WTC11 (cell line): ENCODE measurements around the gene MEGF11.

Experiments used
- ESRRA ChIP-seq: sonication (generic); formaldehyde crosslinking; IDR thresholded peaks from 2 replicates; pipeline ENCODE4 v1.8.1; 2022; ENCODE audit warnings: mild to moderate bottlenecking, missing genetic modification reagents, borderline replicate concordance
- HMGA2 ChIP-seq: fragments of 250-450 bp; sonication (Bioruptor Pico); IDR thresholded peaks from 2 replicates; pipeline ENCODE4 v1.4.0; 2021; ENCODE audit warnings: mild to moderate bottlenecking, moderate library complexity
- JAZF1 ChIP-seq: fragments of 250-450 bp; sonication (Bioruptor Pico); IDR thresholded peaks from 2 replicates; pipeline ENCODE4 v1.9.0; 2021; ENCODE audit warnings: moderate library complexity, mild to moderate bottlenecking, inconsistent platforms
- MYBL2 ChIP-seq: sonication (generic); formaldehyde crosslinking; IDR thresholded peaks from 2 replicates; pipeline ENCODE4 v1.8.1; 2023; ENCODE audit warnings: mild to moderate bottlenecking, moderate library complexity, missing genetic modification reagents
- TCF7 ChIP-seq: sonication (generic); formaldehyde crosslinking; IDR thresholded peaks from 2 replicates; pipeline ENCODE4 v1.8.0; 2022; ENCODE audit warnings: mild to moderate bottlenecking, low read depth, missing genetic modification reagents, moderate library complexity
- TF ChIP-seq, protein P1 (sequence below): sonication (generic); formaldehyde crosslinking; conservative IDR thresholded peaks from 2 replicates; pipeline ENCODE4 v1.8.1; 2023; ENCODE audit warnings: mild to moderate bottlenecking, low read depth, missing genetic modification reagents, moderate library complexity
- TF ChIP-seq, protein P2 (sequence below): sonication (generic); formaldehyde crosslinking; IDR thresholded peaks from 2 replicates; pipeline ENCODE4 v1.8.0; 2022; ENCODE audit warnings: mild to moderate bottlenecking, missing genetic modification reagents
- TF ChIP-seq, protein P3 (sequence below): fragments of 200-600 bp; IDR thresholded peaks from 2 replicates; pipeline ENCODE4 v1.8.0; 2022; ENCODE audit warnings: antibody characterized with exemption

DNA sequence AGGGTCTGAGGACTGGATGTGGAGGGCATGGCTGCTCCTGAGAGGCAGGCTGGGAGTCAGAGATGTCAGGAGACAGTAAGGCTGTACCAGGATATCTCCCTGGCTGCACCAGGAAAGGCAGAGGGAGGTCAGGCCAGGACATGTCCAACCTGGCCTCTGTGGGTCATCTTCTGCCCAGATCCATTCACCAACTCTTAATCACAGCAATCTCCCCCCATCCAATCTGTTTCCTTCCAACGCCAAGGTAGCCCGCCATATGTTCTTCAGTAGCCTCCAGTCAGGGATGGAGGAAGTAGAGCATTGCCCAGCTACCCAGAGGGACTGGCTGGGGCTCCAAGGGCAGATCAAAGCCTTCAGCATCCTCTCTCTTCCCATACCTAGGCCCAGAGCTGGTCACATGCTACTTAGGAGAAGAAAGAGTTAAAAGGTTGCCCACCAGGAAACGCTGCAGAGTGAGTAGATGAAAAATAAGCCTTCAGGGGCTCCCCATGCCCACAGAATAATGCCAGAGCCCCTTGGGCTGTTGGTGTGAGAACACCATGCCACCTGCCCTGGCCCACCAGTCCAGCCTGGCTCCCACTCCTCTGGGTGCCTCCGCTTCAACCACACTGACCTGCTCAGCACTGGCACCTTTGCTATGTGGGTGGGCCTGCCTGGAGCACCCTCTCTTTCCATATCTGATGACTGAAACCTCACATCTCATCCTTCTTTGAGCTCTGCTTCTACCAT lies 176.8 kb downstream of the MEGF11 start:
- TF ChIP-seq, protein P1, sequence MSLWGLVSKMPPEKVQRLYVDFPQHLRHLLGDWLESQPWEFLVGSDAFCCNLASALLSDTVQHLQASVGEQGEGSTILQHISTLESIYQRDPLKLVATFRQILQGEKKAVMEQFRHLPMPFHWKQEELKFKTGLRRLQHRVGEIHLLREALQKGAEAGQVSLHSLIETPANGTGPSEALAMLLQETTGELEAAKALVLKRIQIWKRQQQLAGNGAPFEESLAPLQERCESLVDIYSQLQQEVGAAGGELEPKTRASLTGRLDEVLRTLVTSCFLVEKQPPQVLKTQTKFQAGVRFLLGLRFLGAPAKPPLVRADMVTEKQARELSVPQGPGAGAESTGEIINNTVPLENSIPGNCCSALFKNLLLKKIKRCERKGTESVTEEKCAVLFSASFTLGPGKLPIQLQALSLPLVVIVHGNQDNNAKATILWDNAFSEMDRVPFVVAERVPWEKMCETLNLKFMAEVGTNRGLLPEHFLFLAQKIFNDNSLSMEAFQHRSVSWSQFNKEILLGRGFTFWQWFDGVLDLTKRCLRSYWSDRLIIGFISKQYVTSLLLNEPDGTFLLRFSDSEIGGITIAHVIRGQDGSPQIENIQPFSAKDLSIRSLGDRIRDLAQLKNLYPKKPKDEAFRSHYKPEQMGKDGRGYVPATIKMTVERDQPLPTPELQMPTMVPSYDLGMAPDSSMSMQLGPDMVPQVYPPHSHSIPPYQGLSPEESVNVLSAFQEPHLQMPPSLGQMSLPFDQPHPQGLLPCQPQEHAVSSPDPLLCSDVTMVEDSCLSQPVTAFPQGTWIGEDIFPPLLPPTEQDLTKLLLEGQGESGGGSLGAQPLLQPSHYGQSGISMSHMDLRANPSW: no peak
- TF ChIP-seq, protein P2, sequence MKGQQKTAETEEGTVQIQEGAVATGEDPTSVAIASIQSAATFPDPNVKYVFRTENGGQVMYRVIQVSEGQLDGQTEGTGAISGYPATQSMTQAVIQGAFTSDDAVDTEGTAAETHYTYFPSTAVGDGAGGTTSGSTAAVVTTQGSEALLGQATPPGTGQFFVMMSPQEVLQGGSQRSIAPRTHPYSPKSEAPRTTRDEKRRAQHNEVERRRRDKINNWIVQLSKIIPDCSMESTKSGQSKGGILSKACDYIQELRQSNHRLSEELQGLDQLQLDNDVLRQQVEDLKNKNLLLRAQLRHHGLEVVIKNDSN (CRISPR knock-in tag): no peak
- TF ChIP-seq, protein P3, sequence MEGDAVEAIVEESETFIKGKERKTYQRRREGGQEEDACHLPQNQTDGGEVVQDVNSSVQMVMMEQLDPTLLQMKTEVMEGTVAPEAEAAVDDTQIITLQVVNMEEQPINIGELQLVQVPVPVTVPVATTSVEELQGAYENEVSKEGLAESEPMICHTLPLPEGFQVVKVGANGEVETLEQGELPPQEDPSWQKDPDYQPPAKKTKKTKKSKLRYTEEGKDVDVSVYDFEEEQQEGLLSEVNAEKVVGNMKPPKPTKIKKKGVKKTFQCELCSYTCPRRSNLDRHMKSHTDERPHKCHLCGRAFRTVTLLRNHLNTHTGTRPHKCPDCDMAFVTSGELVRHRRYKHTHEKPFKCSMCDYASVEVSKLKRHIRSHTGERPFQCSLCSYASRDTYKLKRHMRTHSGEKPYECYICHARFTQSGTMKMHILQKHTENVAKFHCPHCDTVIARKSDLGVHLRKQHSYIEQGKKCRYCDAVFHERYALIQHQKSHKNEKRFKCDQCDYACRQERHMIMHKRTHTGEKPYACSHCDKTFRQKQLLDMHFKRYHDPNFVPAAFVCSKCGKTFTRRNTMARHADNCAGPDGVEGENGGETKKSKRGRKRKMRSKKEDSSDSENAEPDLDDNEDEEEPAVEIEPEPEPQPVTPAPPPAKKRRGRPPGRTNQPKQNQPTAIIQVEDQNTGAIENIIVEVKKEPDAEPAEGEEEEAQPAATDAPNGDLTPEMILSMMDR: no peak
- TF ChIP-seq MYBL2 (CRISPR knock-in tag) (no peak), ESRRA (CRISPR knock-in tag) (no peak), HMGA2 (CRISPR knock-in tag) (no peak), JAZF1 (CRISPR knock-in tag) (no peak), TCF7 (CRISPR knock-in tag) (no peak)
